HG03196 (cell line): ENCODE data around the gene SNX7.

Experiments
- ATAC-seq: cut with Tn5 transposase; IDR thresholded peaks from one replicate; pipeline ENCODE4 v1.9.1; 2021; ENCODE audit not compliant: unreplicated experiment

SNX7 gene

DNA sequence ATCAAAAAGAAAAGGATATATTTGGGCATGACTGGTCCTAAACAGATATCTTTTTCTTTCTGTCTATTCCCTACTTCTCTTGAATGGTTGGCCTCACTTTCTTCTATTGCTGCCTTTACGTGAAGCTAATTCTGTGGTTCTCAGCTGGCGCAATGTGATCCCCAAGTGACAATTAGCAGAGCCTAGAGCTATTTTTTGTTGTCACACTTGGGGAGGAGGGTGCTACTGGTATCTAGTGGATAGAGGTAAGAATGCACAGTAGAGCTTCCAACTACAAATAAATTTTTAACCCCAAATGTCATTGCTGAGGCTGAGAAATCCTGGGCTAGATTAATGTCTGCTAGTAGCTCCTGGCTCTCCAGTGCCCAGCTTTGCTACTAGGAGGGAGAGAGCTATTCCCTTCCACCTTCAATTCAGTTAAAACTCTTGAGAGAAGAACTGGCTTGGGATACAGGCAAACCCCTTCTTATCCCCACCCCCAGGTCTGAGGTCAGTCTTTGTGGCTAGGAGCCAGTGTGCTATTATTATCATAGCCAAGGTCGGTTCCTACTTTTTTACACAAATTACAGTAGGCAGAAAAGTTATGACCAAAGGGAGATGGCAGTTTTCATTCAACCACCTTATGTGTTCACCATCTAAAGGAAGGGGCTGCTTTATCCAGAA lies 102.1 kb downstream of the SNX7 start:
- ATAC-seq: no peak

DNA sequence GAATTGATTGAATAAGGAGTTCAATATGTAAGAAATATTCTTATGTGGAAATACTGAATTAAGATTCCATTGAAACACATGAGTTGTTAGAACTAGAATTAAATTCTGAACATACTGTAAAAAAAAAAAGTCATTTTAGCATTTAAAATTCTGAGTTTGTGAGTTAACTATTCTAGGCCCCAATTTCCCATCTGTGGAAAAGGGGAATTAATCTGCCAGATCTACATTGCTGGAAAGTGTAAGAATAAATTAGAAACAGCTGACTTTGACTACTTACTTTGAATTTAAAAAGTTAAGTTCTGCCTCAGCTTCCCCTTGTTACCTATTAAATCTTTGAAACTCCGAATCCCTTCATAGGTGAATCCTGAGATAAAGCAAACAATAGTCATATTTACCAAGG lies 103.0 kb downstream of the SNX7 start:
- no peak for ATAC-seq

DNA sequence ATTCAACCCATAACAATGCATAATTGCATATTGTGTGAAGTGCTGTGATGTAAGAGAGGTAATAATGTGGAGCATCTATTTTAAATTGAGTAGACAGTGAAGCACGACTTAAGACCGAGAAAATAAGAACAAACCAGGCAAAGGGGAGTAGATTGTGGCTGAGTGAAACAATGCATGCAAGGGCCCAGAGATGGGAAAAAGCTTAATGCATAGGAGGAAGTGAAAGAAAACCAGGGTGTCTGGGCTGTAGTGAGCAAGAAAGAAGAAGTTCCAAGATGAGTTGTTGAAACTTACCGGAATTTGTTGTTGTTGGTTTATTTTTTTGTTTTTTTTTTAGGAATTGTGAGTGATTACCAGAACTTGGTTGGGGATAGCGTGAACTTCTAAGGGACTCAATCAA lies 104.7 kb downstream of the SNX7 start:
- ATAC-seq: peak; percentile 55

DNA sequence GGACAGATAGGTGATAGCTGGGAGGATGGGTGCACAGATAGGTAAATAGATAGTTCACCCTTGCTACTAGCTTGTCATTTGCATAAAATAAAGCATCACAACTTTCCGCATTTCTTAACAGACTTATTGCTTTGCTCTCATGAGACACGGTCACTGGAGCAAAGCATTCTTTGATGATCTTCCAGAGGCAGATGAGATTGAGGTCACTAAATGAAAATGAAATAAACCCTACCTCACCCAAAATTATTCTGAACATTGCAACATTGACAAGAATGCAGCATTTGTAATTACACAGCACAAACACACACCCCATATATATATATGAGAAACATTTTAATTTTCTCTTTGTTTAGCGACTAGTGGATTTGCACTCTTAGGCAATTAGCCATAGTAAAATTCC lies 107.6 kb downstream of the SNX7 start:
- no peak for ATAC-seq

DNA sequence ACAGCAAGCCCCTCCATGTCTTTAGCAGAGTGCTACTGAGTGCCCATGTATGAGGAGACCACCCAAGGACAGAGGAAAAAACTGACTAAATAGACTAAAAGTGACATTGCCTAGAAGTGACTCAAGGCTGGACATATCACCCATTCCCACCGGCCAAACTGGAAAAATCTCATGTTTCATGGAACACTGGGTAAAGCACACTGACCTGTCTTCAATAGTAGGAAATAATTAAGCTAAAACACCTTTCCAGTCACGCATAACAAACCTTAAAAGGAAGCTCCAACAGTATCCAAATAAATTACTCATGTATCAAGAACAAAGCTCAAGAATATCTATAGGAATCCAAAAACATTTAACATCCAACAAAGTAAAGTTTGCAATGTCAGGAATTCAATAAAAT lies 120.4 kb downstream of the SNX7 start:
- no peak for ATAC-seq

DNA sequence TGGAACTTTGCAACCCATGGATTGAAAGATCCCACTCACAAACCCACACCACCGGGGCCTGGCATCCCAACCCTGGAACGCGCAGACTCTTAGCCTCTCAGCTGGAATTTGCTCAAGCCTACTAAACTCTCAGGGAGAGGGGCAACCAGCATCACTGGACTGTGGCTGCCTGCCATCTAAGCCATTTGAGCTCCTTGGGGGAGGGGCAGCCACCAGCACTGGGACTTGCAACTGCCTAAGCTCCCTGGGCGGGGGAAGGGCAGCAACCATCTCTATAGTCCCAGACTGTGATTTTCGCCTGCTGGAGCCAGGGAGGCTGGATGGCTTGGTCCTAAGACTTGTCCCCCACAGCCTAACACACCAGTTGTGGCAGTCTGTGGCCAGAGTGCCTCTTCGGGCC lies 122.3 kb downstream of the SNX7 start:
- no peak for ATAC-seq

DNA sequence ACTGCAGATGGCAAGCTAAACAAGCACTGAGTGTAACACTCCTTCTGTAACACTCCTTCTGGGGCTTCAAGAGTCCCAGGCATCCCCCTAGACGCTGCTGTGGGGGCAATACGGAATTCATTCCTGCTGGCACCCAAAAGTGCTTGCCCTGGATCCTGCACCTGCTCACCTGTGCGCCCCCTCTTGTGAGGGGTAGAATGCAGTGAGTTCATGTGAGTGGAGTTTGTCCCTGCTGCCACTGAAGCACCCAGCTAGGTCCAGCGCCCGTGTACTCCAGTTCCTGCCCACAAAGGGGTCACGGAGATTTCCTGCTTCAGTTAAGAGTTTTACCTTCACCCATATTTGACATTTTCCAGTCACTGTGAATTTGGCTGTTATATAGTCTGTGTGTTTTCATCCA lies 130.0 kb downstream of the SNX7 start:
- ATAC-seq: no peak

DNA sequence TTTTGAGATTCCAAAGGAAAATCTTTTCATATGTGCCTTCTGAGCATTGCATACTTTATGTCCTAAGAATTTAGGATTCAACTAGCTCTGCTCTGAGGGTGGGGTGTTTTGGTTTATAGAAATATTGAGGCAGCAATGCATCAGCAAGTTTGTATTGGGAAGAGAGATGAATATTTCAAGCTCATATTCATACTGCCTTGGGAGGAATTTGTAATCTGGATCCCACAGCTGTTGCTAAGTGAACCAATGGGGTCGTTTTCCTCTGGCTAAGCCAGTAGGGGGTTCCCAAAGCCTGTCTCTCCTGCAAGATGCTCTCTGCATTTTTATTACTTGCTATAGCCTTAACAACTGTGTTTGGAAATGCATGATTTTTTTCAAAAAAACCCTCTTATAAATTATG lies 130.6 kb downstream of the SNX7 start:
- no peak for ATAC-seq

DNA sequence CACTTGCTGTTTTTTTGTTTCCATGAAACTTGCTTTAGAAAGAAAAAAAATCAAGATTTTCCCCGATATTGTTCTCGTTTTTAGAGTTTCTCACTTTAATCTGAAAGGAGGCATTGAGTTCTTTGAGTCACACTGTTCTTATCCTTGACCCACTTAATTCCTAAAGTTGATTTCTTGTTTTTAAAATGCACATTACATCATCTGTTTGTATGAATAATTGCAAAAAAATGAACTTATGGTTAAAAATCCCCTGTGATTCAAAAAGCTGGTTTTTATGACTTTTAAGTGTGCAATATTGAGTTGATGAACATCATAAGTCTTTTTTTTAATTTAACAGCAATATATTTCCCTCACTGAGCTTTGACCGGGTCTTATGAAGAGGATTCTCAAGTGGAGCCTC lies 131.6 kb downstream of the SNX7 start:
- no peak for ATAC-seq

DNA sequence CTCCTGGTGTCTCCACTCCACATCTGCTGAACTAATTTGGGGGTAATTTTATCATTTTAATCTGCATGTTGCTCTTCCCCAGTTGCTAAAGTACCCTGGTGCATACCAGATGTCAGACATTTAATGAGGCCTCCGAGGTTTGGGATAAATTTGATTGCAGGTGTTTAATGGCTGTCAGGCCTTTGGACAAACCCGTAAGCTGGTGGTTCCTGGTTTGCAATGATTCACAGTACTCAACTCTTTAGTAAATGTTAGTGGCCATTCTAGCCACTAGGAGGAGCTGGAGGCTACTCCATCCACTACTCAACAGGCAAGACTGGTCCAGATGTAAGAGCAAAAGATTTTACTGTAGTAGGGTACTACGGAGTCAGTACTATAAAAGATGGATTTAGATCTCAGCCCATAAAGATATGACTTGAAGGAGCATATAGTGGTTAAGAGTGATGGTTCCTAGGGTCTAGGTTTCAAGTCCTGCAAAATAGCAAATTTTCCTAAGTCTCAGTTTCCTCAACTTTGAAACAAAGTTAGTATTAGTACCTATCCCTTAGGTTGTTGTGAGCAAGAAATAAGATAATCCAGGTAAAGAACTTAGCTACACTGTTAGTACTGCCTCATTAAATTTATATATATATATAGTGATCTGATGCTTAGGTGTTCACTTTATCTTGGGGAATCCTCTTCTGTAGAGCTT lies 132.8 kb downstream of the SNX7 start:
- peak; percentile 93 for ATAC-seq

DNA sequence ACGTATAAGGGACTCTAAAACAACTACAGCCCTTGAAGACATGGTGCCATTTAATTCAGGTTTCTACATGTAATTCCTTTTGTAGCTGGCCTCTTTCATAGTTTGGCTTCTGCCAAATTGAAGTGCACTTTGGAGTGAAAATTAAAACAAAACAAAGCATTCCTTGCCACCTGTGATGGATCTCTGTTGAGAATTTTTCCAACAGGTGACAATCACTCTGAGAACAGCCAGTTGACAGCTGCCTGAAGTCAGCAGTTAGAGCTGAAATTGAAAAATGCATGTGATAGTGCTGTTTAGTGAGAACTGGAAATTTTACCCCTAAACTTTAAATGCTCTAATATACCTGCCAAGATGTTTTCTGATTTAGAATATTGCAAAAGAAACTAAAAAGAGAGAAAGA lies 134.5 kb downstream of the SNX7 start:
- ATAC-seq: no peak

DNA sequence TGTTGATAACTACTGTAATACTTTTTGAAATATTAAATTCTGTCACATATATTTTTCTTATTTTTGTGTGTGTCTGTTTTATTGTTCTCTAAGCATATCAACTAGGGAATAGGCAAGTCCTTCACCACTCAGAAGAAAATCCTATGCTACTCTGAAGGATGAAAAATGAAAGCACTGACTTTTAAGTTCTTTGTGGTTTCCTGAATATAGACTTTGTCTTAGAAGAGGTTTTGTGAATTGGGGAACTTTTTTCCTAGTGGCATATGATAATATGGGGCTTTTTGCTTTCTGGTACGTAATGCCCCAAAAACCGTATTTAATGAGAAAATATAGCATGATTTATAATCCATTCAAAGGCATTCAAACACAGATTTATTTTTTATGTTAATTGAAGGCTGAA lies 136.0 kb downstream of the SNX7 start:
- no peak for ATAC-seq
